HG02981 (cell line): Measurements from ENCODE around the gene MVD.
"Not testable (repeated sequence)": the region's sequence is repeated elsewhere in the genome, so short reads cannot be mapped to it uniquely, and the experiment has no call there.

Experiments
- ATAC-seq: cut with Tn5 transposase; IDR thresholded peaks from one replicate; pipeline ENCODE4 v1.9.1; 2021; ENCODE audit warnings: mild to moderate bottlenecking, moderate library complexity; ENCODE audit not compliant: unreplicated experiment

The MVD gene

GRCh38 chr16:88610080-88610479, 52.8 kb downstream of the MVD start:
- no peak for ATAC-seq

GRCh38 chr16:88609426-88609825, 53.5 kb downstream of the MVD start:
- ATAC-seq: not testable (repeated sequence)

DNA sequence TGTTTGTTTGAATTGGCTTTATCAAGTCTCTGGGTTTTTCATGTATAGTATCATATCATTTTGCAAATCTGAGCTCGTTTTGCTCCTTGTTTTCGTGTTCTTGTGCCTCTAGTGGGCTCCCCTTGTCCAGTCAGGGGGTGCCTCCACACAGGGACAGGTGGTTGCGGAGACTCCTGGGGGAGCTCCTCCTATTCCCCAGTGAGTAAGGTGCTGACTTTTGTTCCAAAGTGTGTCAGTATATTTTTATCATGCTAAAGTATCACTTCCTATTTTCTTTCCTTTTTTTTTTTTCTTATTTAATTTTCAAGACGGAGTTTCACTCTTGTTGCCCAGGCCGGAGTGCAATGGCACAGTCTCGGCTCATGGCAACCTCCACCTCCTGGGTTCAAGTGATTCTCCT, 54.8 kb downstream of the MVD start:
- ATAC-seq: no peak

GRCh38 chr16:88606148-88606757, 56.6 kb downstream of the MVD start:
- no peak for ATAC-seq

- ATAC-seq: no peak
These were observed 57.4 kb downstream of the MVD start for GRCh38 chr16:88605186-88606147.

- no peak for ATAC-seq
These were observed 60.8 kb downstream of the MVD start for GRCh38 chr16:88602091-88602490.
